ENCODE measurements around the gene MBOAT7.
A peak's percentile ranks its signal among the peaks of the same experiment; 100 is the strongest.
"Not testable (repeated sequence)": the region's sequence is repeated elsewhere in the genome, so short reads cannot be mapped to it uniquely, and the experiment has no call there.

Gene MBOAT7

DNA sequence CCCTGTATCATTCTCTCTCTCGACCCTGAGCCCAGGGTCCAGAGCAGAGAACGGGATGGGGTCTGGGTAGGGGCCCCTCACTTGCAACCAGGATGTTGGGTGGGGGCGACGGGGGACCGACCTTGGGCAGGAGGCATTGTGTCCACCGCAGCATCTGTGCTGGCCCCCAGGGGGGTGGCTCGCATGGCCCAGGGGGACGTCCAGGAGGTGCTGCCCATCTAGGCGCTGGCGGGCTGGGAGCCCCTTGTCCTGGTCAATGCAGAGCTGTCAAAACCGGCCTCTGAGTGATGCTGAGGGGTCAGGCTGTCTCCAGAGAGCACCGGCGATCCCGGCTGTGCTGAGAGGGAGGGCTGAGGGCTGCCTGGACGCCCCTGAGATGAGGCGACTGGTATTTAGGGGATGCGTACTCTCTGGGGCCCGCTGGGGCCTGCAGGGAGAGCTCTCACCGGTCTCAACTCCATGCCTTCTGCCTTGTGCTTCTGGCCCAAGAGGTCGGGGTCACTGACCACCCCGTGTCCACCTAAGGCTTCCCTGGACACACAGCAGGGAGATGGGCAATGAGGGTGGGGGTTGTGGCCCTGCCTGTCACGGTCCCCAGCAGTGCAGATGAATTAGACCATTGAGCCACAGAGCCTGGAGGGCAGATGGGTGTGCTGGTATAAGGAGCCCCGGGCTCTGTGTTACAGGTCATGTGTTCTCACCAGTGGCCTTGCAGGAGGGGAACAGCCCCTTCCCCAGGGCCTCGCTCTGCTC lies 19.9 kb upstream of the MBOAT7 start:
- DNase-seq (ENCODE audit: low spot score), result no peak

DNA sequence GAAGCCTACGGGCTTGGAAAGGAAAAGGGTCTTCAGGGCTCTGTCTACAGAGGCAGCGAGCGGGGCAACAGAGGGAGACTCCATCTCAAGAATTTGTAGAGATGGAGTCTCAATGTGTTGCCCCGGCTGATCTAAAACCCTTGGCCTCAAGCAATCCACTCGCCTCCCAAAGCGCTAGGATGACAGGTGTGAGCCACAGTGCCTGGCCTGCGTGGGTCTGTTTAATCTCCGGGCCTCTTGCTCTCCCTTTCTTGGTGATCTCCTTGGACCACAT lies 19.3 kb upstream of the MBOAT7 start:
- no peak for DNase-seq (ENCODE audit: low spot score)

DNA sequence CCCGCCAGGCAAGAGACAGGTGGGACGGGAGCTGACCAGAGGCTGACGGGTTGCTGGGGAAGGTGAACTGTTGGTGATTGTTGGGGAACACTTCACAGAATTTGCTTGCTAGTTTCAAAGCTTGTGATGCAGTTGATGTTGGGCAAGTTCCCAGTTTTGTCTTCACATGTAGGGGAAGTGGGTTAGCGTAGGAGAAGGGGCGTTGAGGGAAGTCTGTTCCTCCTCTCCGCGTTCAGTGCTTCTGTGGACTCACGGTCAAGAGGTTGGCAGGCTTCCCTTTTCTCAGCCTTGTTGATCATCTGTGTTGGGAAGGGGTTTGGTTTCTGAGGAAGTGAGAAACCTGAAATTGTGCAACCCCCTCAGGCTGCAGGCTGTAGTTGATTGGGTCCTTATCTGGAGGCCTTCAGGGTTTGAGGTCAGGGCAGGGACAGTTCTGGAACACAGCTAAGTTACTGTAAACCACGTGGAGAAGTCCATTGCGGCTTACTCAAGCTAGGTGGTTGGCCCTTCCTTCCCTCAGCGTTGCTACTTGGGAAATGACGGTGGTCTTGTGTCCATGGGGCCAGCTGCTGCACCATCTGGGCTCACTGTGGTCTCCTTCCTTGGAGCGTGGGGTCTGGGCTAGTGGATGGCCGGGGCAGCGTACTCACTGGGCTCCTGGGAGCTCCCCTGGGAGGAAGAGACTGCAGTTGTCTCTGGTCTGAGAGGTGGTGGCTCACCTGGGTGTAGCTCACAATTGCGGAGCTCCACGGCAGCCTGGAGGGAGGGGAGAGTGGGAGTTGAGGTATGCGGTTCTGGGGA lies 18.8 kb upstream of the MBOAT7 start:
- DNase-seq (ENCODE audit: low spot score), result no peak

DNA sequence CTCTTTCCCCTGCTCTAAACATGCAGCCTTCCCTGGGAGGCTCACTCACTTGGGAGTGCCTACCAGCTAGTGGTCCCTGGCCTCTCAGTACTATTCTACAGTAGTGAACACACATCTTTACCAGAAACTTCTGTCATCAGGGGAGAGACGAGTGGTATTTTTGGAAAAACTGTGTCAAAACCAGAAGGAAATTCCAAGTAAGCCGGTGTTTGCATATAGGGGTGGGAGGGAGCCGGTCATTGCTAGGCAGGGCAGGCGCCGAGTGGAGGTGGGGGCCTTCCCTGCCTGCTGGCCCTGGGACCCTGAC lies 18.2 kb upstream of the MBOAT7 start:
- no peak for DNase-seq (ENCODE audit: low spot score)

DNA sequence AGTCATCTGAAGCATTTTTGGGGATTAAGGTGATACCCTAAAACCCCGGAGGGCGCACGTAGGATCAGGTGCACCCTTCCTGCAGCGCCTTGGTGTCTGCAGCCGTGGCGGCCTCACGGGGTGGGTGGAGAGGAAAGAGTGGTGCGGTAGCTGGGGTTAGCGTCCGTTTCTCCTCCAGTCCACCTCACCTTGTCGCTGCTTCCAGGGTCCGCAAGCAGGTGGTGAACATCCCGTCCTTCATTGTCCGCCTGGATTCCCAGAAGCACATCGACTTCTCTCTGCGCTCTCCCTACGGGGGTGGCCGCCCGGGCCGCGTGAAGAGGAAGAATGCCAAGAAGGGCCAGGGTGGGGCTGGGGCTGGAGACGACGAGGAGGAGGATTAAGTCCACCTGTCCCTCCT lies 17.8 kb upstream of the MBOAT7 start:
- not testable (repeated sequence) for DNase-seq (ENCODE audit: low spot score)

DNA sequence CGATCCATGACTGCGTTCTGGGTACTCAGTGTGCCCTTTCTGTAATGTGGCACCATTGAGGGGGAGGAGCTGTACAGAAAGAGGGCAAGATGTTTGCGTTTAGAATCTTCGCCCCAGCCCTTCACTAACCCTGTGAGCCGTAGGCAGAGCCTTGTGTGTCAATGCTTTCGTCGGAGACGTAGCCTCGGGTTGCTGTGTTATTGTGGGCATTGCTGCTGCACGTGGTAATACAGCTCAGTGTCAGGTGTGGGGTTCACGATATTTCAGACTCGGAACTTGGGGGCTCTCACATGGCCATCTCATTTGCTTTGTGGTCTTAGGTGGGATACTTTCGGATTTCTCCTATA lies 17.4 kb upstream of the MBOAT7 start:
- no peak for DNase-seq (ENCODE audit: low spot score)

DNA sequence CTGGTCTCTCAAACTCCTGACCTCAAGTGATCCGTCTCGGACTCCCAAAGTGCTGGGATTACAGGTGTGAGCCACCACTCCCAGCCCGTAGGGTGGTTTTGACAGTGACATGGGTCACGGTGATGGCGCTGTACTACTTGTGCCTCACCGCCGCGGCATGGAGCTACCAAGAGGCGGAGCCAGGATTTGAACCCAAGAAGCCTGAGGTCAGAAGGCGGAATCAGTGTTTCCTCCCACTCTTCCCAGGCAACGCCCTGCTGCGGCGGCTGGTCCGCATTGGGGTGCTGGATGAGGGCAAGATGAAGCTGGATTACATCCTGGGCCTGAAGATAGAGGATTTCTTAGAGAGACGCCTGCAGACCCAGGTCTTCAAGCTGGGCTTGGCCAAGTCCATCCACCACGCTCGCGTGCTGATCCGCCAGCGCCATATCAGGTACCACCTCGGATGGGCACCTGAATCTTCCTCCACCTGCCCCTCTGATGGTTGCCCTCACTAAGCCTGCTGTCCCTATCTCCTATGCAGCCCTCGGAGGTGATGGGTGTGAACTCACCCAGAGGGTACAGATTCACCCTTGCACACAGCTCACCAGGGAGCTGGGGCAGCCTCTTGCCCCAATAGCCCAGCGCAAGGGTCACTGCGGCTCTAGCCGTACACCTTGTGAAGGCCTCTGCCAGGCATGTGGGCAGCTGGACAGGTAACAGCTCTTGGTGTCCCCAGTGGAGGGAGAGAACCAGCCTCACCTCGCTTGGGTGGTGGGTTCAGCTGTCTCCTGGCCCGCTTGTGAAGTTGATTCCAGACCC lies 16.9 kb upstream of the MBOAT7 start:
- no peak for DNase-seq (ENCODE audit: low spot score)

DNA sequence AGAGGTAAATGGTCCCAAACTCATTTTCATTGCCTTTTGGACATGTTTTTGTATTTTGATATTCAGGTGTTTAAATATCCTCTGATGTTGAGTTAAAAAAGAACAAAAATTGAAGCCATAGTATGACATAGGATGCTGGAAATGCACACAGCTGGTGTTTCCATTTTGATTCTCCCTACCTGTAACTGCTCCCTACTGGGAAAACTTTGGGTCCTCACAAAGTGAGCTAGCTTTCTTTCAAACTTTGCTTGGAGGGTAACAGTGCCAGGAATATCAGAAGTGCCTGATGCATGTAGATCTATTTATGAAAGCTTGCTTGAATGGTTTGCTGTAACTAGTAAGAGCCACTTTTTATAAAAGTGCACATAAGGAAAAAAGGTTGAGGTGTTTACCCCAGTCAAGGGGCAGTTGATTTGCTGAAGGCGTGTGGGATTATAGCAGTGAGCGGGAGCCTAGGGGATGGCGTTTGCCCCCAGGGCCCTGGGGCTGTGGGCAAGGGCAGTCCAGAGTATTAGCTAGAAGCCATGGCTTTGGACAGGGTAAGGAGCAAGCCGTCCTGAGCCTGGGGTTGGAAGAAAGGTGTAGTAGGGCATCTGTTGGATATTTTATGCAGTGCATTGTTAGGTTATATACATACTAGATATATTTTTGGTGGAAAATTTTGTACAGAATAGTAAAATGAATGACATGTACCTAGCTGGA lies 15.5 kb upstream of the MBOAT7 start:
- DNase-seq (ENCODE audit: low spot score), result no peak

DNA sequence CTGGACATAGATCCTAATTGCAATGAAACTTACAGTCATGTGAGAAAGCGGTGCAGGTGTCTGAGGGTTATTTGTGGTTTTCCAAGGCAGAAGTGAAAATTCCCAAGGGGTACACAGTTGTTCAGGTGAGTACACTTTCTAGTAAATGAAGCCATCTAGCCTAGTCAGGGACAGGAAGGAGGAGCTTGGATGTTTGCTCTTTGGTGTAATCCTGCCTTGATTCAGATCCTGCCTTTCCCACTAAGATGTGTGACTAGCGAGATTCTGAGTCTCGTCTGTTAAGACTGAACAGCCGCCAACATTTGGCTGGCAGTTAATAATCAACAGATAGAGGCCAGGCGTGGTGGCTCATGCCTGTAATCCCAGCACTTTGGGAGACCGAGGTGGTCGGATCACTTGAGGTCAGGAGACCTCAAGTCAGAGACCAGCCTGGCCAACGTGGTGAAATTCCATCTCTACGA lies 13.8 kb upstream of the MBOAT7 start:
- DNase-seq (ENCODE audit: low spot score), result no peak

DNA sequence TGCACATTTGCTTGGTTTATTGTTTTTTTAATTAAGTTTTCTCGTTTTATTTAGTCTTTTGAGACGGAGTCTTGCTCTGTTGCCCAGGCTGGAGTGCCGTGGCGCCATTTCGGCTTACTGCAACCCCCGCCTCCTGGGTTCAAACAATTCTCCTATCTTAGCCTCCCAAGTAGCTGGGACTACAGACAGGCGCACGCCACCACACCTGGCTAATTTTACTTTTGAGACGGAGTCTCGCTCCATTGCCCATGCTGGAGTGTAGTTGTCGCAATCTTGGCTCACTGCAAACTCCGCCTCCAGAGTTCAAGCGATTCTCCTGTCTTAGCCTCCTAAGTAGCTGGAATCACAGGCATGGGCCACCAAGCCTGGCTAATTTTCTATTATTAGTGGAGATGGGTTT lies 12.6 kb upstream of the MBOAT7 start:
- no peak for DNase-seq (ENCODE audit: low spot score)

DNA sequence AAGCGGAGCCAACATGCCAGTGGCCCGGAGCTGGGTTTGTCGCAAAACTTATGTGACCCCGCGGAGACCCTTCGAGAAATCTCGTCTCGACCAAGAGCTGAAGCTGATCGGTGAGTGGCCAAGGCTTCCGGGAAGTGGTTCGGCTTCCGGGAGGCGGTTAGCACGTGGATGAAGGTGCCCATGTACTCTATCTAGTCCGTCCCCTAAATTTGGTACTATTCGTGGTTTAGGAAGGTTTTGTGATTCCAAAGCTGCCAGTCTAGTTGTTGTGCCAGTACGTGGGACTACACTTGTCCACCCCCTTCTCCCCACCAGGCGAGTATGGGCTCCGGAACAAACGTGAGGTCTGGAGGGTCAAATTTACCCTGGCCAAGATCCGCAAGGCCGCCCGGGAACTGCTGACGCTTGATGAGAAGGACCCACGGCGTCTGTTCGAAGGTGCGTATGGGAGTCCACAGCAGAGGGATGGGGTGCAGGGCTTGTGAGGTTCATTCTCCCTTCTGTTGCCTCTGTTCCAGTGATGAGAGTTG lies 11.9 kb upstream of the MBOAT7 start:
- DNase-seq (ENCODE audit: low spot score), result no peak

DNA sequence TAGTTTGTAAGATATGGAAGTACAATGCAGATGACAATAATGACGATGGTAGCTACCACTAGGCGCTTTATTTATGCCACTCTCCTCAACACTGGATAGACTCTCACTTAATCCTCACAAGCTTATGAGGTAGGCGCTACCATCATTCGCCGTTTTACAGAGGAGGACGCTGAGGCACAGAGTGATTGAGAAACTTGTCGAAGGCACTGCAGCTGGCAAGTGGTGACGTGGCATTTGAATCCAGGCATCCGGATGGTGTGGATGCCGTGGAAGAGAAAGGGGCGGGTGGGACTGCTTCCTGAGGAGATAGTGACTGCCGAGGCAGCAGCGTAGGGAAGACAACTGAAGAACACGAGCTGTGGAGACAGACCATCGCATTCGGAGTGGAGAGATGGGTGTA lies 10.0 kb upstream of the MBOAT7 start:
- no peak for DNase-seq (ENCODE audit: low spot score)

DNA sequence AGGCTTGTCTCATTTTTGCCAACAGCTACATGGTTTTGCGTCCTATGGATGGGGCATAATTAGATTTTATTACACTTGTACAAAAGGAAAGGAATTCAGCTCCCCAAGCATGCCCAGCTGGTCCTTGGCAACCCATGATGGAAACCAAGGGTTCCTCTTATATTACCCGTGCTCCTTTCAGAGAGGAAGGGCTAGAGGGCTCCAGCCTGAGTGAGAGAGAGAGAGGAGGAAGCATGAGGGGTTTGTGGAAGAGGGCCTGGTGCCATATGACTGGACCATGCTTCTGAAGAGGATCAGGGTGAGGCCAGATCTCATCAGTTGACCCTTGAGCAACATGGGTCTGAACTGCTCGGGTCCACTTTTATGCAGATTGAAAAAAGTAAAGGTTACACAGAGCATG lies 7.7 kb upstream of the MBOAT7 start:
- DNase-seq (ENCODE audit: low spot score), result no peak

DNA sequence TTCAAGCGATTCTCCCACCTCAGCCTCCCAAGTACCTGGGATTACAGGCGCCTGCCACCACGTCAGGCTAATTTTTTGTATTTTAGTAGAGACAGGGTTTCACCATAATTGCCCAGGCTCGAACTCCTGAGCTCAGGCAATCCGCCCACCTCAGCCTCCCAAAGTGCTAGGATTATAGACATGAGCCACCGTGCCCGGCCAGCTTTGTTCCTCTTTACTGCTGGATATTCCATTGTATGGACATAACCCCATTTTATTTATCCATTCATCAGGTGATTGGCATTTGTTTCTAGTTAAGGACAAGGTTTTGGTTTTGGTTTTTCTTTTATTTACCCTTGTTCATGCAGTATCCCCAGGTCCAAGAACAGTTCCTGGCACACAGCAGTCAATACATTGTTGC lies 7.2 kb upstream of the MBOAT7 start:
- no peak for DNase-seq (ENCODE audit: low spot score)

DNA sequence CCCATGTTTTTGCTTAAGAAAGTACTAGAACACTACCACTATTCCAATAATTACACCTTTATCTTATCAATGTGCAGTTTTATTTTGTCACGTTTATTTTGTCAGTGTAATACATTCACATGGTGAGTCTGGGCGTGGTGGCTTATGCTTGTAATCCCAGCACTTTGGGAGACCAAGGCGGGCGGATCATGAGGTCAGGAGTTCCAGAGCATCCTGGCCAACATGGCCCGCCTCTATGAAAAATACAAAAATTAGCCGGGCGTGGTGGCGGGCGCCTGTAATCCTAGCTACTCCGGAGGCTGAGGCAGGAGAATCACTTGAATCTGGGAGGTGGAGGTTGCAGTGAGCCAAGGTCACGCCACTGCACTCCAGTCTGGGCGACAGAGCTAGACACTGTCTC lies 5.1 kb upstream of the MBOAT7 start:
- DNase-seq (ENCODE audit: low spot score), result not testable (repeated sequence)

DNA sequence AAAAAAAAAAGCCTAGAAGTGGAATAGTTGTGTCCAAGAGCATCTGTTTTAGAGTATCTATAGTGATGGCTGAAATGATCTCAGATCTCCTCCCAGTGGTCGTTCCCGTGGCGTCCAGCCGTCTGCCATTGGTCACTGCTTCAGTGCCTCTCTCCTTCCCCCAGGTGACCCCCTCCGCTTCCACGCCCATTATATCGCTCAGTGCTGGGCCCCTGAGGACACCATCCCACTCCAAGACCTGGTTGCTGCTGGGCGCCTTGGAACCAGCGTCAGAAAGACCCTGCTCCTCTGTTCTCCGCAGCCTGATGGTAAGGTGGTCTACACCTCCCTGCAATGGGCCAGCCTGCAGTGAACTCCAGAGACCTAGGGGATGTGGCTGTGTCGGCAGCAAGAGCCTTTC lies 3.6 kb upstream of the MBOAT7 start:
- DNase-seq (ENCODE audit: low spot score), result no peak

DNA sequence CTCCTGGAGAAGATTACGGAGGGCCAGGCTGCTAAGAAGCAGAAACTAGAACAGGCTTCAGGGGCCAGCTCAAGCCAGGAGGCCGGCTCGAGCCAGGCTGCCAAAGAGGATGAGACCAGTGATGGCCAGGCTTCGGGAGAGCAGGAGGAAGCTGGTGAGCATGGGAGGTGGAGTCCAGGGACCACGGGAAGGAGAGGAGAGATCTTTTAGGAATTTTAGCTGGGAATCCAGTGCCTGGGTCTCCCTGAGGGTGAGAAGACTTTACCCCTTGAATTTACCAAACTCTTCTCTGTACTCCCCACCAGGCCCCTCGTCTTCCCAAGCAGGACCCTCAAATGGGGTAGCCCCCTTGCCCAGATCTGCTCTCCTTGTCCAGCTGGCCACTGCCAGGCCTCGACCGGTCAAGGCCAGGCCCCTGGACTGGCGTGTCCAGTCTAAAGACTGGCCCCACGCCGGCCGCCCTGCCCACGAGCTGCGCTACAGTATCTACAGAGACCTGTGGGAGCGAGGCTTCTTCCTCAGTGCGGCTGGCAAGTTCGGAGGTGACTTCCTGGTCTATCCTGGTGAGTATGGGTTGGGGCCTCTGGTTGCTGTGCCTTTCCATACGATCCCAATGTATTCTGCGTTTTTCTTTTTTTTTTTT lies 2.6 kb upstream of the MBOAT7 start:
- DNase-seq (ENCODE audit: low spot score), result no peak

DNA sequence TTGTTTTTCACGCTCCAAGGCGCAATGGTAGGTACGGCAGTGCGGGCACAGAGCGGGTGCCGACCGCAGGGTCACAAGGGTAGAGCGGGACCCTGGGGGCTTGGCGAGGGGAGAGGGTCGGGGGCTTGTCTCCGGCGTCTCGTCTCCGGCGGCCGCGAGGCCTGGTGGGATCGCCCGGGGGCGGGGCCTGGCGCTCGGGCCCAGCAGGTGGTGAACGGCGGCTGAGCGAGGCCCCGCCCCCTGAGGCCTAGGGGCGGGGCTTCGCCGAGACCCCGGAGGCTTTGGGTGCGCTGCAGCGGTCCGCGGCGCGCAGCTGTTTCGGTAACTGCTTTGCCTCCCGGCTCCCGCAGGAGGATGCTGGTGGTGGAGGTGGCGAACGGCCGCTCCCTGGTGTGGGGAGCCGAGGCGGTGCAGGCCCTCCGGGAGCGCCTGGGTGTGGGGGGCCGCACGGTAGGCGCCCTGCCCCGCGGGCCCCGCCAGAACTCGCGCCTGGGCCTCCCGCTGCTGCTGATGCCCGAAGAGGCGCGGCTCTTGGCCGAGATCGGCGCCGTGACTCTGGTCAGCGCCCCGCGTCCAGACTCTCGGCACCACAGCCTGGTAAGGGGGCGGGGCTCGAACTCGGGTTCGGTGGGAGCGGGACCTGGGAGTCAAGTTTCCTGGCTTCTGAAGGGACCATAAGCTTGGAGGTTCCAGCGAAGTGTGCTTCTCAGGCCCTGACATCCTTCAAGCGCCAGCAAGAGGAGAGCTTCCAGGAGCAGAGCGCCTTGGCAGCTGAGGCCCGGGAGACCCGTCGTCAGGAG lies 1.8 kb upstream of the MBOAT7 start, which contains the start of gene TSEN34:
TSEN34 (plus strand) TSS at position 298 of the 800 bp plus-strand sequence; CDS start at position 355, 57 bp downstream.
- peak; percentile 81 for DNase-seq (ENCODE audit: low spot score)

DNA sequence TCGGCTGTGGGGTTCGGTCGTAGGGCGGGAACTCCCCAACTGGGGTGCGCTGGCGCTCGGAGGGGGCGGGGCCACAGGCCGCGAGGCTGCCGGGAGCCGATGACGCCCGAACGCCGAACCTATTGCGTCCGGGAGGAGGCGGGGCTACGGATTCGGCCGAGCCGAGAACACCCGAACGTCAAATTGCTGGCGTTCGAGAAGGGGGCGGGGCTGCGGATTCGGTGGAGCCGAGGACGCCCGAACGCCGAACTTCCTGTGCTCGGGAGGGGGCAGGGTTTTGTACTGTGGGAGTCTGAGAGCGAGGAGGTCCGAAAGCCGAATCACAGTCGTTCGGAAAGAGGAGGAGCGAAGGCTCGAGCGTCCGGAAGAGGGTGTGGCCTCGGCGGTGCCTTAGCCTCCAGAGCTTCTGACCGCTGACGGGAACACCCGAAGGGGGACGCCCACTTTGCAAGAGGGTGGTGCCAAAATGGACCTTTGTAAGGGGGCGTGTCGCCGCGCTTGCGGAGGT lies 1.2 kb upstream of the MBOAT7 start:
- DNase-seq (ENCODE audit: low spot score), result peak; percentile 88

DNA sequence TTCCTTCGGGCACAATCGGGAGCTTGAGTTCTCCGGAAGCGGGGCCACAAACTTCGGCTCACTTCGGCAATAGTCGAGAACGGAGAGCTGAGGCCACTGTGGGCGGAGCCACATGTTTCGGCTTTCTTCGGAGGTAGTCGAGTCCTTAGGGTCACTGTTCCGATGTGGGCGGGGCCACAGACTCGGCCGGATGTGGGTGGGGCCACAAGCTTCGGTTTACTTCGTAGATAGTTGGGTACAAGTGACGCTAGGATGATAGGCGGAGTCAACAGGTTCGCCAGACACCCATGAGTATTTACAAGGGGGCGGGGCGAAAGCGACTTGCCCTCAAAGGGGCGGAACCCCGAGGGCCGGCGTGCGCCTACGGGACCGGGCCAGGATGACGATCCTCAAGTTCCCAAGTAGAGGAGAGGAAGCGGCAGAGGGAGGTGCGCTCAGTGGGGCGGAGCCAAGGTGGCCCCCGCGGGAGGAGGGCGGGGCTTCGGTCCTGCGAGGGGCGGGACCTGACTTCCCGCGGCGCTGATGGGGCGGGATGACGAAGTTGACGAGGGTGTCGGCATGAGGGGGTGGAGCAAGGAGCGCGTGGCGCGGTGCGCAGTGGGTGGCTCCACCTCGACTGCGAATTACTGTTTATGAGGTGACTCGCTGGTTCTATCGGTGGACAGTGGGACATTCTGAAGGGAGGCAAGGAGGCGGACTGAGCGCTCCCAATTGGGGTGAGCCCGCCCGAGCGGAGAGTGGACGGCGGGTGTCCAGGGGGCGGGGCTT lies 539 bp upstream of the MBOAT7 start:
- peak; percentile 96 for DNase-seq (ENCODE audit: low spot score)
